Measurements from ENCODE around the gene MT2A.
A peak's percentile ranks its signal among the peaks of the same experiment; 100 is the strongest.

- TF ChIP-seq EGR1 (IDR thresholded peaks at IDR 0.05) (no peak), RAD21 (IDR thresholded peaks at IDR 0.05; ENCODE audit: low read depth) (peak; percentile 60), REST (IDR thresholded peaks at IDR 0.05; ENCODE audit: low read depth) (no peak), EP300 (IDR thresholded peaks at IDR 0.05; ENCODE audit: borderline replicate concordance) (no peak), YY1 (IDR thresholded peaks at IDR 0.05; ENCODE audit: low read depth) (no peak), TAF1 (IDR thresholded peaks at IDR 0.05; ENCODE audit: low read depth) (no peak), CREB1 (IDR thresholded peaks at IDR 0.05; ENCODE audit: low read depth) (no peak)
Measured at GRCh38 chr16:56643080-56643778, 34.8 kb downstream of the MT2A start.
